K562 (cell line): ENCODE results near the gene CHSY1. TPM values are rescaled to one million over a fixed set of nuclear protein-coding genes. Genes with fewer than 3 reads are reported as not detected.

Experiments
- ATAC-seq: fragments of 200-7000 bp; cut with Tn5 transposase; 3 replicates; pipeline ENCODE4 v1.9.1; 2020; ENCODE audit warnings: moderate library complexity
- BruUV-seq: library from RNA; stranded (reverse); fragments of 400-500 nt; replicated peaks from 2 replicates; lab custom pipeline; 2021; lab: Mats Ljungman, UMichigan
- CTCF ChIA-PET: fragments of 300-600 bp; formaldehyde crosslinking; extraction: SDS; loops from one replicate; lab custom pipeline; 2021; ENCODE audit warnings: low intra/inter-chr PET ratio; lab: Yijun Ruan, JAX
- POLR2A ChIA-PET: fragments of 300-600, 350-650 bp; sonication (Branson Sonifier 250); formaldehyde crosslinking; extraction: SDS; loops from one replicate; lab custom pipeline; 2021; ENCODE audit warnings: antibody characterized with exemption, inconsistent platforms; lab: Yijun Ruan, JAX
- DNase-seq, 4 experiments: peaks; one replicate each; pipeline versions ENCODE4 v3.0.0 to v3.0.0-alpha.2; 2011 to 2018; ENCODE audit warnings: low spot score in 3 of 4, mixed read lengths in 3 of 4; ENCODE audit errors: extremely low read depth in 1 of 4
- FAIRE-seq: peaks from 2 replicates; lab custom pipeline; 2011; peaks lifted over from hg19 to GRCh38; lab: Jason Lieb, UNC
- H2AFZ ChIP-seq: 2 replicates; pipeline ENCODE4 v1.6.0; 2011; ENCODE audit warnings: low read depth, low read length, control low read depth, inconsistent platforms
- H3K27ac ChIP-seq: fragments of 200-600 bp; 3 replicates; pipeline ENCODE4 v1.8.0; 2011; ENCODE audit warnings: low read depth, mild to moderate bottlenecking, control low read depth, inconsistent platforms, low read length, moderate library complexity, mixed read lengths; ENCODE audit errors: extremely low read depth
- H3K27me3 ChIP-seq, 2 experiments: fragments of 300-600 bp in 1 of 2; 2 replicates in 1 of 2; 3 replicates in 1 of 2; pipeline versions ENCODE4 v1.6.0 to v1.8.0; 2011; ENCODE audit warnings: inconsistent platforms in 2 of 2, low read length in 2 of 2, mild to moderate bottlenecking in 1 of 2, mixed read lengths in 1 of 2, moderate library complexity in 1 of 2; ENCODE audit not compliant: control insufficient read depth in 2 of 2, insufficient read depth in 2 of 2
- H3K36me3 ChIP-seq: fragments of 300-600 bp; 3 replicates; pipeline ENCODE4 v1.8.0; 2011; ENCODE audit warnings: mild to moderate bottlenecking, low read length, inconsistent platforms; ENCODE audit not compliant: control insufficient read depth, insufficient read depth
- H3K4me1 ChIP-seq, 2 experiments: fragments of 200-600 bp in 1 of 2; replicated peaks in 1 of 2; 2 replicates in 1 of 2; 3 replicates in 1 of 2; pipeline versions ENCODE4 v1.5.1 to v1.8.0; 2011; ENCODE audit warnings: inconsistent platforms in 2 of 2, low read length in 2 of 2, mild to moderate bottlenecking in 1 of 2, mixed read lengths in 1 of 2, moderate library complexity in 1 of 2; ENCODE audit not compliant: control insufficient read depth in 2 of 2, insufficient read depth in 2 of 2
- H3K4me2 ChIP-seq: 2 replicates; pipeline ENCODE4 v1.6.1; 2011; ENCODE audit warnings: low read length, control low read depth, inconsistent platforms, mixed read lengths; ENCODE audit not compliant: insufficient read depth
- H3K4me3 ChIP-seq: fragments of 200-600 bp; sonication (generic), shearing (Covaris generic); 2 replicates; pipeline ENCODE4 v1.5.1; 2016; ENCODE audit warnings: control low read depth, inconsistent platforms
- H3K79me2 ChIP-seq: fragments of 200-600 bp; 3 replicates; pipeline ENCODE4 v1.8.0; 2011; ENCODE audit warnings: low read length, inconsistent platforms; ENCODE audit not compliant: control insufficient read depth, insufficient read depth
- H3K9ac ChIP-seq, 2 experiments: 2 replicates each; pipeline versions ENCODE4 v1.6.0 to v1.6.1; 2011; ENCODE audit warnings: low read depth in 2 of 2, low read length in 2 of 2, control low read depth in 1 of 2, inconsistent platforms in 1 of 2, mild to moderate bottlenecking in 1 of 2, mixed read lengths in 1 of 2; ENCODE audit not compliant: insufficient read depth in 1 of 2
- H3K9me1 ChIP-seq: one replicate; pipeline ENCODE4 v1.6.0; 2011; ENCODE audit warnings: inconsistent platforms, mild to moderate bottlenecking, low read length, moderate library complexity; ENCODE audit not compliant: control insufficient read depth, insufficient read depth
- H3K9me3 ChIP-seq: replicated peaks from 2 replicates; pipeline ENCODE4 v1.5.1; 2011; ENCODE audit warnings: low read depth, low read length, inconsistent platforms; ENCODE audit not compliant: control insufficient read depth, insufficient read depth
- H4K20me1 ChIP-seq: replicated peaks from 2 replicates; pipeline ENCODE4 v1.6.1; 2011; ENCODE audit warnings: low read length, inconsistent platforms, mixed read lengths; ENCODE audit not compliant: control insufficient read depth, insufficient read depth
- ELF1 ChIP-seq: fragments of 200-800 bp; sonication (Bioruptor generic); IDR thresholded peaks from 2 replicates; pipeline ENCODE4 v1.6.1; 2016; ENCODE audit warnings: missing genetic modification characterization, missing compliant biosample characterization
- GABPA ChIP-seq: fragments of 200-800 bp; sonication (Bioruptor generic); conservative IDR thresholded peaks from 2 replicates; pipeline ENCODE4 v1.6.1; 2016; ENCODE audit warnings: low read depth, missing genetic modification characterization, missing compliant biosample characterization
- HNRNPLL ChIP-seq: fragments of 200-400 bp; formaldehyde crosslinking; IDR thresholded peaks from 2 replicates; pipeline ENCODE4 v1.6.1; 2017; ENCODE audit warnings: low read length, low read depth, mild to moderate bottlenecking; ENCODE audit not compliant: poor library complexity, severe bottlenecking
- JUN ChIP-seq, 2 experiments: sonication (generic) in 1 of 2; formaldehyde crosslinking in 1 of 2; IDR thresholded peaks; 2 replicates each; pipeline versions ENCODE4 v1.6.1 to v1.8.0; 2012 to 2022; ENCODE audit warnings: borderline replicate concordance in 2 of 2, mild to moderate bottlenecking in 2 of 2, improper control_type of control experiment in 1 of 2, low read depth in 1 of 2, low read length in 1 of 2, missing genetic modification reagents in 1 of 2
- NFE2 ChIP-seq: IDR thresholded peaks from 2 replicates; pipeline ENCODE4 v1.6.1; 2014; ENCODE audit warnings: antibody characterized with exemption, low read depth
- RBM39 ChIP-seq: fragments of 200-400 bp; formaldehyde crosslinking; optimal IDR thresholded peaks from 2 replicates; pipeline ENCODE3; 2018; ENCODE audit warnings: low read depth, low read length
- SAFB2 ChIP-seq: fragments of 200-400 bp; formaldehyde crosslinking; IDR thresholded peaks from 2 replicates; pipeline ENCODE4 v1.6.1; 2018; ENCODE audit warnings: borderline replicate concordance, low read length, low read depth, moderate library complexity; ENCODE audit not compliant: severe bottlenecking
- TAL1 ChIP-seq: fragments of 450-650 bp; IDR thresholded peaks from 2 replicates; pipeline ENCODE4 v1.6.1; 2016; ENCODE audit warnings: mild to moderate bottlenecking
- XRCC5 ChIP-seq: fragments of 200-400 bp; formaldehyde crosslinking; IDR thresholded peaks from 2 replicates; pipeline ENCODE4 v1.6.1; 2017; ENCODE audit warnings: low read depth, mild to moderate bottlenecking, low read length
- ZNF263 ChIP-seq: sonication (generic); formaldehyde crosslinking; IDR thresholded peaks from 2 replicates; pipeline ENCODE4 v1.8.0; 2022; ENCODE audit warnings: mild to moderate bottlenecking, missing genetic modification reagents, borderline replicate concordance
- ZNF586 ChIP-seq: fragments of 450-650 bp; formaldehyde crosslinking; conservative IDR thresholded peaks from 2 replicates; pipeline ENCODE4 v1.4.0; 2020; ENCODE audit warnings: mild to moderate bottlenecking, moderate library complexity
- WGBS: fragments of 100-300 bp; shearing (Covaris generic); methylation state at CpG from one replicate; pipeline ENCODE4 v1.1.6; 2016; ENCODE audit warnings: low coverage, mixed read lengths; ENCODE audit not compliant: insufficient coverage; ENCODE audit errors: missing lambda C conversion rate; 5-methylcytosine and 5-hydroxymethylcytosine counted together
- in situ Hi-C: fragments of 300-500 bp; cut with MboI; formaldehyde crosslinking; loops from 4 replicates; pipeline ENCODE4 v1.15.0; 2018; ENCODE audit warnings: inconsistent platforms, mixed read lengths
- intact Hi-C: fragments of 100-400 bp; cut with micrococcal nuclease; formaldehyde crosslinking; loops from 2 replicates; pipeline ENCODE4 v1.14.2; 2022
- polyA plus RNA-seq, 8 experiments: library from polyadenylated mRNA; depleted of rRNA in 4 of 8; stranded (reverse) in 5 of 8; unstranded in 3 of 8; fragments of >200 nt; fragmentation: Nextera tagmentation in 2 of 8; fragmentation: Illumina TruSeq in 1 of 8; extraction: Ambion mirVana in 2 of 8; extraction: Trizol in 1 of 8; gene quantifications; 2 replicates each; pipeline versions ENCODE4 v1.2.1 to v1.2.3, GENCODE V29; 2011 to 2014; ENCODE audit warnings: inconsistent platforms in 1 of 8, missing spikeins in 1 of 8
- total RNA-seq, 7 experiments: library from RNA; depleted of rRNA in 6 of 7; stranded (reverse); fragments of >200 nt in 6 of 7; fragmentation: Illumina TruSeq in 2 of 7; extraction: Trizol in 2 of 7; gene quantifications; 2 replicates each; pipeline versions ENCODE4 v1.2.1 to v1.2.3, GENCODE V29; 2011 to 2021; ENCODE audit warnings: low replicate concordance in 1 of 7
- TF ChIP-seq, protein P1 (sequence below): fragments of 450-650 bp; IDR thresholded peaks from 2 replicates; pipeline ENCODE4 v1.6.1; 2016; ENCODE audit warnings: missing biosample characterization, missing genetic modification characterization
- TF ChIP-seq, protein P2 (sequence below), 3 experiments: fragments of 200-800 bp in 1 of 3; fragments of 250-450 bp in 1 of 3; fragments of 450-650 bp in 1 of 3; sonication (Bioruptor Pico) in 1 of 3; sonication (Bioruptor generic) in 1 of 3; formaldehyde crosslinking in 1 of 3; IDR thresholded peaks; 2 replicates each; pipeline versions ENCODE4 v1.6.1 to v1.8.0; 2016 to 2022; ENCODE audit warnings: mild to moderate bottlenecking in 2 of 3, missing genetic modification characterization in 2 of 3, missing compliant biosample characterization in 1 of 3, moderate library complexity in 1 of 3

The CHSY1 gene
- total and polyA plus RNA-seq, 9 of the 15 experiments (the other 6 are each of a cell fraction or from before 2014, with no cell fraction given), result 7.0 to 16.4 (median 13.4) TPM

DNA sequence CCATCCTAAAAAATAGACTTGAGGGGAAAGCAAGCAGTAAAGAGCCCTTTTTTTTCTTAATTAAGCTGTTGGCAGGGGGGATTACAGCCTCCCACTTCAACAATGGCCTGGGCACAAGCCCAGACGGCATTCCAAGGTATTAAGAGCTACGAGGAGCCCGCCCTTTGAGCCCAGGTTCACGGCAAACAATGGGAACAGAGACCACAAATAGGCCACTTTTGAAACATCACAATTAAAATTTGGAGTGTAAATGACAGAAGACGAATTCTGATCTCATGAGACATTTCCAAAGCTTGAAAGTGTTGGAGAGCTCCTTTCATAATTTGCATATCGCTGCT lies 8.9 kb downstream of the CHSY1 start (continued):
- no peak for TF ChIP-seq HNRNPLL
- TF ChIP-seq XRCC5, result no peak
- no peak for TF ChIP-seq ELF1
- no peak for TF ChIP-seq ZNF263 (CRISPR knock-in tag)
- TF ChIP-seq TAL1, result no peak

DNA sequence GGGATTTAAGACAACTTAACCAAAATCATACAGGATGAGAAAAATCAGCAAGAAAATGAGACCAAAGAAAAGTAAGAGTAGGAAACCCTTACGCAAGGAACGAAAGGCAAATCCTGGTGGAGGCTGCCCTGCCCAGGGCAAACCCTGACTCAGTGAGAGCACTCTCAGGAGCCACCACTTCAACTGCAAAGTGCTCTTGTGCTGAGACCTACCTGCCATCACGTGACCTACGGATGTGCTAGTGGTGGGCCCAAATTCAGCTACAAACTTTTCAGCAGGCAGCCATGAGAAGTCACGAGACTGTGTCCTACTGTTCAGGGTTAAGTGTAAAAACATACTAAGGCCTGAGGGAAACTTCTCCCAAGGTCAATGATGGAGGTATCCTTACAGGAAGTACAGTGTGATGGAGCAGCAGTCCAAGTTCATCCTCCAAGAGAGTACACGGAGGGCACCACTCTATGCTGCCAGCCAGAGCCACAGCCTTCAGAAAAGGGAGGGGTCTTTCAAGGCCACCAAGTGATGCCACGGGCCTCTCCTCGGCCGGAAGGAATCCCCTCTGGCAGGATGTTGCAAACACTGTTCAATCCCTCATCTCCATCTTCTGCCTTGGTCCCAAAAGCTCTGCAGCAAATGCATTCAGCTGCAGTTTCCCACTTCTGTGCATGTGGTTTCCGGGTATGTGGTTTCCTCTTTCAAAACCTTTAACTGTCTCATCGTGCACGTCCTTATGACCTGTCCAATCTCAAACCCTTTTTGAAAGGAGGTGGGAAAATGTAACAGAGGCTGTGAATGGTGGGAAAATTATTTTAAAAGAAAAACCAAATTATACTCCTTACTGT lies 9.5 kb downstream of the CHSY1 start:
- CTCF ChIA-PET, result no interaction called here
- no peak overlapping the region; a peak in 1 of 4 replicates for H3K9ac ChIP-seq
- POLR2A ChIA-PET, result interaction anchor here (0.7 to 1.0 kb wide), 2 partner anchors 25 to 87 kb away, joined by 3 read pairs; no protein-coding TSS in a partner anchor
- 80% methylated on average over 11 of the region's 12 CpGs for WGBS
- no peak overlapping the region for H3K4me2 ChIP-seq
- H4K20me1 ChIP-seq, result peaks cover 12% of the 10 kb centered on the region
- no peaks in the 10 kb centered on the region; a peak in 1 of 5 replicates for H3K4me1 ChIP-seq
- no peak overlapping the region for H2AFZ ChIP-seq
- peaks cover 10% of the 10 kb centered on the region; the same call in 2 of the 3 replicates for H3K36me3 ChIP-seq
- intact Hi-C loops (no loop called here), in situ Hi-C loops (no loop called here)
- H3K27me3 ChIP-seq, result no peaks in the 10 kb centered on the region
- no peak for ATAC-seq
- TF ChIP-seq GABPA (no peak), JUN (IDR thresholded peaks at IDR 0.05; ENCODE audit: borderline replicate concordance, low read depth, low read length) (no peak), JUN (CRISPR knock-in tag; IDR thresholded peaks at IDR 0.05; ENCODE audit: borderline replicate concordance) (no peak), ZNF586 (no peak), RBM39 (no peak), SAFB2 (no peak), NFE2 (no peak)
- TF ChIP-seq, protein P1, sequence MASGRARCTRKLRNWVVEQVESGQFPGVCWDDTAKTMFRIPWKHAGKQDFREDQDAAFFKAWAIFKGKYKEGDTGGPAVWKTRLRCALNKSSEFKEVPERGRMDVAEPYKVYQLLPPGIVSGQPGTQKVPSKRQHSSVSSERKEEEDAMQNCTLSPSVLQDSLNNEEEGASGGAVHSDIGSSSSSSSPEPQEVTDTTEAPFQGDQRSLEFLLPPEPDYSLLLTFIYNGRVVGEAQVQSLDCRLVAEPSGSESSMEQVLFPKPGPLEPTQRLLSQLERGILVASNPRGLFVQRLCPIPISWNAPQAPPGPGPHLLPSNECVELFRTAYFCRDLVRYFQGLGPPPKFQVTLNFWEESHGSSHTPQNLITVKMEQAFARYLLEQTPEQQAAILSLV (tag), result no peak
- TF ChIP-seq, protein P2, sequence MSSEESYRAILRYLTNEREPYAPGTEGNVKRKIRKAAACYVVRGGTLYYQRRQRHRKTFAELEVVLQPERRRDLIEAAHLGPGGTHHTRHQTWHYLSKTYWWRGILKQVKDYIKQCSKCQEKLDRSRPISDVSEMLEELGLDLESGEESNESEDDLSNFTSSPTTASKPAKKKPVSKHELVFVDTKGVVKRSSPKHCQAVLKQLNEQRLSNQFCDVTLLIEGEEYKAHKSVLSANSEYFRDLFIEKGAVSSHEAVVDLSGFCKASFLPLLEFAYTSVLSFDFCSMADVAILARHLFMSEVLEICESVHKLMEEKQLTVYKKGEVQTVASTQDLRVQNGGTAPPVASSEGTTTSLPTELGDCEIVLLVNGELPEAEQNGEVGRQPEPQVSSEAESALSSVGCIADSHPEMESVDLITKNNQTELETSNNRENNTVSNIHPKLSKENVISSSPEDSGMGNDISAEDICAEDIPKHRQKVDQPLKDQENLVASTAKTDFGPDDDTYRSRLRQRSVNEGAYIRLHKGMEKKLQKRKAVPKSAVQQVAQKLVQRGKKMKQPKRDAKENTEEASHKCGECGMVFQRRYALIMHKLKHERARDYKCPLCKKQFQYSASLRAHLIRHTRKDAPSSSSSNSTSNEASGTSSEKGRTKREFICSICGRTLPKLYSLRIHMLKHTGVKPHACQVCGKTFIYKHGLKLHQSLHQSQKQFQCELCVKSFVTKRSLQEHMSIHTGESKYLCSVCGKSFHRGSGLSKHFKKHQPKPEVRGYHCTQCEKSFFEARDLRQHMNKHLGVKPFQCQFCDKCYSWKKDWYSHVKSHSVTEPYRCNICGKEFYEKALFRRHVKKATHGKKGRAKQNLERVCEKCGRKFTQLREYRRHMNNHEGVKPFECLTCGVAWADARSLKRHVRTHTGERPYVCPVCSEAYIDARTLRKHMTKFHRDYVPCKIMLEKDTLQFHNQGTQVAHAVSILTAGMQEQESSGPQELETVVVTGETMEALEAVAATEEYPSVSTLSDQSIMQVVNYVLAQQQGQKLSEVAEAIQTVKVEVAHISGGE (CRISPR knock-in tag; IDR thresholded peaks at IDR 0.05), result no peak
- H3K9me3 ChIP-seq, result no peaks in the 10 kb centered on the region
- BruUV-seq, result no TSS peak
- FAIRE-seq, result no peak
- H3K27ac ChIP-seq, result no peak overlapping the region
- H3K9me1 ChIP-seq, result no peaks in the 10 kb centered on the region
- no peak for DNase-seq
- peaks cover 83% of the 10 kb centered on the region for H3K79me2 ChIP-seq
- no peak overlapping the region for H3K4me3 ChIP-seq
